ENCODE results near the gene MSTO1. TPM values are rescaled to one million over a fixed set of nuclear protein-coding genes. Genes with fewer than 3 reads are reported as not detected.
"Not testable (repeated sequence)": the region's sequence is repeated elsewhere in the genome, so short reads cannot be mapped to it uniquely, and the experiment has no call there.

Gene MSTO1
- polyA plus RNA-seq, 2 of the 4 experiments (the other 2 are of a cell fraction): 28.3 to 43.5 TPM

GRCh38 chr1:155623357-155623756, 13.3 kb downstream of the MSTO1 start:
- no peaks in the 10 kb centered on the region for H3K9me3 ChIP-seq
- CTCF ChIA-PET: interaction anchor here (1.3 kb wide), 1 partner anchor 25 kb away, joined by 3 read pairs; no protein-coding TSS in a partner anchor
- ATAC-seq (no peak), DNase-seq (ENCODE audit: low read depth in 1 of 2, low spot score in 1 of 2) (no peak), FAIRE-seq (no peak)
- POLR2A ChIA-PET: no interaction called here
- no peaks in the 10 kb centered on the region for H3K4me1 ChIP-seq
- 12% methylated on average over 1 of the region's 1 CpG for WGBS (ENCODE audit: missing lambda C conversion rate)
- H3K4me3 ChIP-seq: no peak overlapping the region
- no peak overlapping the region for H3K27ac ChIP-seq
- TF ChIP-seq MAFK (IDR thresholded peaks at IDR 0.05; ENCODE audit: partially characterized antibody): peak; percentile 13
- no peak for TF ChIP-seq POLR2A (IDR thresholded peaks at IDR 0.05; ENCODE audit: low read length)
- H3K4me2 ChIP-seq: no peak overlapping the region

- DNase-seq (ENCODE audit: low read depth in 1 of 2, low spot score in 1 of 2); H3K4me1 ChIP-seq; H3K9me3 ChIP-seq; ATAC-seq; CTCF ChIA-PET; POLR2A ChIA-PET; FAIRE-seq; H3K27ac ChIP-seq; H3K4me2 ChIP-seq; H3K4me3 ChIP-seq: not testable (repeated sequence)
- 79% methylated on average over 4 of the region's 7 CpGs for WGBS (ENCODE audit: missing lambda C conversion rate)
Observed at GRCh38 chr1:155626428-155626827, 16.4 kb downstream of the MSTO1 start.

GRCh38 chr1:155636397-155637153, 26.6 kb downstream of the MSTO1 start:
- no peak overlapping the region for H3K4me2 ChIP-seq
- H3K4me3 ChIP-seq: no peak overlapping the region
- H3K4me1 ChIP-seq: peaks cover 15% of the 10 kb centered on the region; the same call in 2 of the 3 replicates
- DNase-seq (ENCODE audit: low read depth in 1 of 2, low spot score in 1 of 2) (no peak), ATAC-seq (no peak), FAIRE-seq (no peak)
- H3K27ac ChIP-seq: no peak overlapping the region
- POLR2A ChIA-PET: no interaction called here
- TF ChIP-seq REST (IDR thresholded peaks at IDR 0.05) (no peak), RARB (CRISPR knock-in tag; IDR thresholded peaks at IDR 0.05) (no peak), ZNF302 (CRISPR knock-in tag; IDR thresholded peaks at IDR 0.05) (no peak), CHD4 (IDR thresholded peaks at IDR 0.05; ENCODE audit: borderline replicate concordance) (no peak), EP300 (IDR thresholded peaks at IDR 0.05) (no peak), JUNB (IDR thresholded peaks at IDR 0.05) (no peak), CEBPB (IDR thresholded peaks at IDR 0.05) (no peak), RFX5 (IDR thresholded peaks at IDR 0.05) (no peak), JUN (IDR thresholded peaks at IDR 0.05) (no peak), HES2 (IDR thresholded peaks at IDR 0.05) (no peak), FOSB (CRISPR knock-in tag; IDR thresholded peaks at IDR 0.05) (no peak), TP53 (CRISPR knock-in tag; IDR thresholded peaks at IDR 0.05) (no peak), PHF8 (IDR thresholded peaks at IDR 0.05; ENCODE audit: borderline replicate concordance, low read depth) (no peak)
- H3K9me3 ChIP-seq: no peaks in the 10 kb centered on the region
- 93% methylated on average over 11 of the region's 11 CpGs for WGBS (ENCODE audit: missing lambda C conversion rate)
- CTCF ChIA-PET: interaction anchor here (0.7 kb wide), 1 partner anchor 353 kb away, joined by 3 read pairs; no protein-coding TSS in a partner anchor

GRCh38 chr1:155640367-155640766, 30.3 kb downstream of the MSTO1 start:
- no peak for DNase-seq (ENCODE audit: low read depth in 1 of 2, low spot score in 1 of 2)
- ChIA-PET POLR2A (no interaction called here), CTCF (interaction anchor here (1.8 kb wide), 1 partner anchor 390 kb away, joined by 6 read pairs; no protein-coding TSS in a partner anchor)
- TF ChIP-seq PHF8 (IDR thresholded peaks at IDR 0.05; ENCODE audit: borderline replicate concordance, low read depth) (no peak), ZC3H11A (IDR thresholded peaks at IDR 0.05) (no peak), KDM5A (IDR thresholded peaks at IDR 0.05) (no peak), CTCF (IDR thresholded peaks at IDR 0.05) (no peak), CHD2 (IDR thresholded peaks at IDR 0.05; ENCODE audit: low read length, partially characterized antibody) (no peak), CBX2 (IDR thresholded peaks at IDR 0.05; ENCODE audit: borderline replicate concordance, low read depth) (no peak), NPAS2 (CRISPR knock-in tag; IDR thresholded peaks at IDR 0.05; ENCODE audit: borderline replicate concordance) (no peak)
- Histone ChIP-seq H3K27ac (0 out of 6 replicates have a peak overlapping the region, but pooled peaks of 1 of the 2 experiments have one; percentile 2), H3K4me1 (peaks cover 38% of the 10 kb centered on the region), H3K4me3 (no peak overlapping the region), H3K4me2 (no peak overlapping the region), H3K9me3 (peaks cover 7% of the 10 kb centered on the region; the same call in 1 of the 3 replicates)
- ATAC-seq: no peak
- no peak for FAIRE-seq
